Fibroblast of the aortic adventitia (primary cell): ENCODE measurements around the gene SLC17A3. TPM values are rescaled to one million over a fixed set of nuclear protein-coding genes. Genes with fewer than 3 reads are reported as not detected.

Source experiments
- DNase-seq: peaks from one replicate; pipeline ENCODE4 v3.0.0-alpha.2; 2010; ENCODE audit warnings: low read depth
- H3K4me3 ChIP-seq: 2 replicates; pipeline ENCODE4 v1.5.1; 2011; ENCODE audit warnings: low read depth, mild to moderate bottlenecking, control low read depth, low read length, moderate library complexity
- total RNA-seq: library from RNA; depleted of rRNA; stranded (reverse); fragments of >200 nt; gene quantifications from 2 replicates; pipeline ENCODE4 v1.2.3, GENCODE V29; 2012; ENCODE audit warnings: low replicate concordance
- TF ChIP-seq, protein P1 (sequence below): IDR thresholded peaks from 2 replicates; pipeline ENCODE4 v1.5.1; 2011; ENCODE audit warnings: mild to moderate bottlenecking, low read length, control low read depth, inconsistent platforms; ENCODE audit not compliant: insufficient read depth

The SLC17A3 gene
- total RNA-seq, 1 donor: not detected

DNA sequence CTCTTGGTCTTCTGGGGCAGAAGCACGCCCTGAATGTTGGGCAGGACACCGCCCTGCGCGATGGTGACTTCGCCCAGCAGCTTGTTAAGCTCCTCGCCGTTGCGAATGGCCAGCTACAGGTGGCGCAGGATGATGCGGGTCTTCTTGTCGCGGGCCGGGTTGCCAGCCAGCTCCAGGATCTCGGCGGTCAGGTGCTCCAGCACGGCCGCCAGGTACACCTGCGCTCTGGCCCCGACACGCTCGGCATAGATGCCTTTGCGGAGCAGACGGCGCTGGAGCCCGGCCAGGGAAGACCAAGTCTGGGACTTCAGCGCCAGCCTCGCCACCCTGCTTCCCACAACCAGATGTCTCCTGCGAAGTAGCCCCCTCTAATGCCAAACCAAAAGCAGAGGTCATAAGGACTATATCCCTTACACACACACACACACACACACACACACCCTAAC is 8.0 kb upstream of the SLC17A3 start:
- DNase-seq: no peak
- TF ChIP-seq, protein P1, sequence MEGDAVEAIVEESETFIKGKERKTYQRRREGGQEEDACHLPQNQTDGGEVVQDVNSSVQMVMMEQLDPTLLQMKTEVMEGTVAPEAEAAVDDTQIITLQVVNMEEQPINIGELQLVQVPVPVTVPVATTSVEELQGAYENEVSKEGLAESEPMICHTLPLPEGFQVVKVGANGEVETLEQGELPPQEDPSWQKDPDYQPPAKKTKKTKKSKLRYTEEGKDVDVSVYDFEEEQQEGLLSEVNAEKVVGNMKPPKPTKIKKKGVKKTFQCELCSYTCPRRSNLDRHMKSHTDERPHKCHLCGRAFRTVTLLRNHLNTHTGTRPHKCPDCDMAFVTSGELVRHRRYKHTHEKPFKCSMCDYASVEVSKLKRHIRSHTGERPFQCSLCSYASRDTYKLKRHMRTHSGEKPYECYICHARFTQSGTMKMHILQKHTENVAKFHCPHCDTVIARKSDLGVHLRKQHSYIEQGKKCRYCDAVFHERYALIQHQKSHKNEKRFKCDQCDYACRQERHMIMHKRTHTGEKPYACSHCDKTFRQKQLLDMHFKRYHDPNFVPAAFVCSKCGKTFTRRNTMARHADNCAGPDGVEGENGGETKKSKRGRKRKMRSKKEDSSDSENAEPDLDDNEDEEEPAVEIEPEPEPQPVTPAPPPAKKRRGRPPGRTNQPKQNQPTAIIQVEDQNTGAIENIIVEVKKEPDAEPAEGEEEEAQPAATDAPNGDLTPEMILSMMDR: no peak
- no peak overlapping the region for H3K4me3 ChIP-seq

DNA sequence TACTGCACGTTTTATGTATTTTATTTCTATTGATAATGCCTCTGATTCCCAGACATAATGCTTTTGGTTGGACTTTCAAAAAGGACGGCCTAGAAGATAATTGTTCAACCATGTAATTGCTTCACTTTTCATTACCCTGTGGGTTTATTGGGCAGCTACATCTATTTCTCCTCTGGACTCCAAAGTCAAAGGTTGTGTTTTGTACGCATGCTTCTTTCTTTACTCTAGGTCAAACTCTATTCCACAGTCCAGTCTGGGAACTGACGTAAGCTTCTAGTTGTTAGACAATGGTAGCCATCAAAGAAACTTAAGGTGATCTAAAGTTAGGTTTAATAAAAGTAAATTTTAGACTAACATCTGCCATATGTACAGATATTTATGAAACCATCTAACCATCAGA is 6.6 kb upstream of the SLC17A3 start:
- no peak overlapping the region for H3K4me3 ChIP-seq
- no peak for DNase-seq
- TF ChIP-seq, protein P1: no peak

DNA sequence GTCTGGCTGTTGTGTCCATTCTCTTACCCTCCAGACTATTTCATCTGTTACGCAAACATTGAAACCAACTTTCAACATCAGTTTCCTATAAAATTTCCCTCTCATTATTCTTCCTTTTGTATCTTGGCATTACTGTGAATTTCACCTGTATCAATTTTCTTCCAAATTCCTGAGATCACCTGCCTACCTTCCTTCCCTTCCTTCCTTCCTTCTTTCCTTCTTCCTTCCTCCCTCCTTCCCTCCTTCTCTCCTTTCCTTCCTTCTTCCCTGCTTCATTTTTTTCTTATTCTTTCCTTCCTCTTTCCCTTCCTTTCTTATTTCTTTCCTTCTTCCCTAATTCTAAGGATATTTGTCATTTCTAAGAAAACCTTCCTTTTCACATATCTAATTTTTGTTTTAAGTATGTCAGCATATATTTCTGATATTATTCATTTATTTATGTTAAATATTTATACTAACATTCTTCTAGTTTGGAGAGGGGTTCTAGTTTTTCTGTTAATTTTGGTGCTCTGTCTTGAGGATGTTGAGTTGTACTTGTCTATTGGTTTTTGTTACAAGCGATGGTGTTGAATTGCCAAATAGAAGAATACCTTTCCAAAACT is 4.8 kb upstream of the SLC17A3 start:
- TF ChIP-seq, protein P1: no peak
- no peak for DNase-seq
- H3K4me3 ChIP-seq: no peak overlapping the region

DNA sequence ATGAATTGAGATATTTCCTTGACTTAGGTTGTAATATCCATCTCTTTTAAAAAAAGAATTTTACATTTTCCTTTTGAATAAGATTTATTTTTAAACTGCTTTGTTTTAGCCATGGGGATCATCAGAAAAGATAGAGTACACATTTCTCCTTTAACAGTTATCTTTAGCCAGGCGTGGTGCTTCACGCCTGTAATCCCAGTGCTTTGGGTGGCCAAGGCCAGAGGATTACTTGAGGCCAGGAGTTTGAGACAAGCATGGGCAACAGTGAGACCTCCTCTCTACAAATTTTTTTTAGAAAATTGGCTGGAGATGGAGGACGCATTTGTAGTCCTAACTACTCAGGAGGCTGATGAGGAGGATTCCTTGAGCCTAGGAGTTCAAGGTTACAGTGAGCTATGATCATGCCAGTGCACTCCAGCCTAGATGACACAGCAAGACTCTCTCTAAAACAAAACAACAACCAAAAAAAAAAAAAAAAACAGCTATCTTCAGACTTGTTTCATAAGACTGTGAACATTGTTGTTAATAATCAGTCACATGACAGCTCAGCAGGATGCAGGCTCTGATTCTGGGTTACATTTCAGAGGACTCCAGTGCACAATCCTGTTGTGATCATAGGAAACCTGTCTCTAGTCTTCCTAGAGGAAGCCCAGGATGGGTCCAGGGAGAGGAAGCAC is 2.0 kb upstream of the SLC17A3 start:
- no peak overlapping the region for H3K4me3 ChIP-seq
- no peak for DNase-seq
- TF ChIP-seq, protein P1: no peak

DNA sequence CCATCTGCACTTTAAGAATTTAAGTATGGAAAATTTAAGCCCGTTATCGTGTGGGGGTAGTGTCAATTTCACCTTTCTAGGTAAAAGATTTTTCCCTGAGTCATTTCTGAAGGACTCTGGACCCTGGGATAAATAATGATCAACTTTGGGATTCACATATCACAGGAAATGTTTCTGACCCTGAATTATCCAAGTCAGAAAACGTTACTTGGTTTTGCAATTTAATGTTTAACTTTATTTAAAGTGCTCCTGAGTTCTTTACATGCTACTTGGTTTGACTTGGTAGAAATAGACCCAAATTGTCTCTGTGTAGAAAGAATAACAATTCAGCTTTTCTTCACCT is 1.5 kb upstream of the SLC17A3 start:
- DNase-seq: no peak
- TF ChIP-seq, protein P1: no peak
- H3K4me3 ChIP-seq: no peak overlapping the region

DNA sequence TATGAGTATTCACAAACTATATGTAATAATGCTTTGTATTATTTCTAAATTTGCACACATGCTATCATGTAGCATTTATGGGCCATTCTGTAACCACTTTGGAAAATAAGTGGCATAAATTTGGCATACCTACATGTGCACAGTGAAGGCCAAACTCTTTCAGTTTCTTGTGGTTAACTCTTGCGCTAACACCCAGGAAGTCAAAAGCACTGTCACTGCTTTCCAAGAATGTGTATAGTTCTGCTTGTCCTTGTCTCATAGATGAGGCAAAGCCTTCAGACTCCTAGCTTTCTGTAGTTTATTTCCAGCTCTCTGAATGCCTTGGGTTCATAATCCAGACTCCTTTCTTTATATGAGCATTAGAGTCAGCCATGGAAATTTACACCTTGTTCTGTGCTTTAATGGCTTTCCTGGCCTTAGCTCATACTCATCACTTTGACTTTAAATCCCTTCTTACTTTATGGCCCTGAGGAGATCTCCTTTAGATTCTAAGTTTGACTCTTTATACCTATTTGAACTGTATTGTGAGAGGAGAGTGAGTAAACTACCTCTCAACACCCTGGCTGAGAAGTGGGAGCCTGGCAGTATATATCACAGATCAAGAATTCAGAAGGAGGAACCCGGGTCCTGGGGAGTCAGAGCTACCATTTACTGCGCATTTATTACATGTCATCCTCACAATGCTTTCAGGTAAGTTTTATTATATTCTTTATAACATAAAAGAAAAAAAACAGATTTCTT is 949 bp upstream of the SLC17A3 start:
- no peak for DNase-seq
- TF ChIP-seq, protein P1: no peak
- H3K4me3 ChIP-seq: no peak overlapping the region
